ENCODE data around the gene AMOTL1. TPM values are rescaled to one million over a fixed set of nuclear protein-coding genes. Genes with fewer than 3 reads are reported as not detected.

AMOTL1 gene
- total RNA-seq, 1 donor from 2014 or later, result 32.6 TPM

DNA sequence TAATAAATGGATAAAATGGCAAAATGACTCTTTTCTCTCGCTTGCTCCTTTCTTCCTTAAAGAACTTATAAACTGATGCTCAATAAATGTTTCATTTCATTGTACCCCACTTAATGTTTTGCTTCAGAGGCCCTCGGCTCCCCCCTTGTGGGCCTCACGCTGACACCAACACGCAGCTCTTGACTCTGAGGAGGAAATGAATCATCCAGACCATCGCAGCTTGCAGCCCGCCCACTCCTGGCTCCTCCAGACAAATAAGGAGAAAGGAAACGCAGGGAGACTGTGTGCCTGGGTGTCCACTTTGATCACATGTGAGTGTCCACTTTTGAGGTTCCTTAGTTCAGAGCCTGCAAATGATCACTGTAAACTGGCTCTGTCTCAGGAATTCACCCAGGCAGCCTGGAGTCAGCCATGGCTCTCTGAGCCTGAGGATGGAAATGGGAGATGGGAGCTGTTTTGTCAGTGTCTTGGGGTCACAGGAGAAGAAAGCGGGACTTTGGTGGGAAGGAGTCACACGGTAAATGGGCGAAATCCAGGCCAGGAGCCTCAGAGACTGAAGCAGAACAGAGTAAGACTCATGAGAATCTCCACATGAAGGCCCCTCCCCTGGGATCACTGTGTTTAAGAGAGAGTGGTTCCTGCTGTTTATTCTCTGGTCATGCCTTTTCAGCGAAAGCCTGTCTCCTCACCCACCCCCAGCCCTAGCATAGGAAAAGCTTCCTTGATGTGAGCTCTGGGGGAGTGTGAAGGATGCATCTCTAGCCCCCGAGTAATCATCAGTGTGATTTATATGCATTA lies 108.7 kb downstream of the AMOTL1 start:
- Histone ChIP-seq H3K27ac (peak overlapping the region; percentile 54 to 72), H3K4me3 (no peak overlapping the region), H3K9me3 (no peaks in the 10 kb centered on the region), H3K4me1 (peaks cover 3 to 21% of the 10 kb centered on the region in 2 donors), H3K36me3 (peaks cover 19 to 42% of the 10 kb centered on the region in 2 donors), H3K27me3 (no peaks in the 10 kb centered on the region)
- intact Hi-C loops (cut with DNase I), result no loop called here
- DNase-seq (ENCODE audit: low spot score in 2 of 2), result peak; percentile 61 to 90
- TF ChIP-seq, protein P1, sequence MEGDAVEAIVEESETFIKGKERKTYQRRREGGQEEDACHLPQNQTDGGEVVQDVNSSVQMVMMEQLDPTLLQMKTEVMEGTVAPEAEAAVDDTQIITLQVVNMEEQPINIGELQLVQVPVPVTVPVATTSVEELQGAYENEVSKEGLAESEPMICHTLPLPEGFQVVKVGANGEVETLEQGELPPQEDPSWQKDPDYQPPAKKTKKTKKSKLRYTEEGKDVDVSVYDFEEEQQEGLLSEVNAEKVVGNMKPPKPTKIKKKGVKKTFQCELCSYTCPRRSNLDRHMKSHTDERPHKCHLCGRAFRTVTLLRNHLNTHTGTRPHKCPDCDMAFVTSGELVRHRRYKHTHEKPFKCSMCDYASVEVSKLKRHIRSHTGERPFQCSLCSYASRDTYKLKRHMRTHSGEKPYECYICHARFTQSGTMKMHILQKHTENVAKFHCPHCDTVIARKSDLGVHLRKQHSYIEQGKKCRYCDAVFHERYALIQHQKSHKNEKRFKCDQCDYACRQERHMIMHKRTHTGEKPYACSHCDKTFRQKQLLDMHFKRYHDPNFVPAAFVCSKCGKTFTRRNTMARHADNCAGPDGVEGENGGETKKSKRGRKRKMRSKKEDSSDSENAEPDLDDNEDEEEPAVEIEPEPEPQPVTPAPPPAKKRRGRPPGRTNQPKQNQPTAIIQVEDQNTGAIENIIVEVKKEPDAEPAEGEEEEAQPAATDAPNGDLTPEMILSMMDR (IDR thresholded peaks at IDR 0.05), result peak in 1 of 3 experiments; percentile 34

DNA sequence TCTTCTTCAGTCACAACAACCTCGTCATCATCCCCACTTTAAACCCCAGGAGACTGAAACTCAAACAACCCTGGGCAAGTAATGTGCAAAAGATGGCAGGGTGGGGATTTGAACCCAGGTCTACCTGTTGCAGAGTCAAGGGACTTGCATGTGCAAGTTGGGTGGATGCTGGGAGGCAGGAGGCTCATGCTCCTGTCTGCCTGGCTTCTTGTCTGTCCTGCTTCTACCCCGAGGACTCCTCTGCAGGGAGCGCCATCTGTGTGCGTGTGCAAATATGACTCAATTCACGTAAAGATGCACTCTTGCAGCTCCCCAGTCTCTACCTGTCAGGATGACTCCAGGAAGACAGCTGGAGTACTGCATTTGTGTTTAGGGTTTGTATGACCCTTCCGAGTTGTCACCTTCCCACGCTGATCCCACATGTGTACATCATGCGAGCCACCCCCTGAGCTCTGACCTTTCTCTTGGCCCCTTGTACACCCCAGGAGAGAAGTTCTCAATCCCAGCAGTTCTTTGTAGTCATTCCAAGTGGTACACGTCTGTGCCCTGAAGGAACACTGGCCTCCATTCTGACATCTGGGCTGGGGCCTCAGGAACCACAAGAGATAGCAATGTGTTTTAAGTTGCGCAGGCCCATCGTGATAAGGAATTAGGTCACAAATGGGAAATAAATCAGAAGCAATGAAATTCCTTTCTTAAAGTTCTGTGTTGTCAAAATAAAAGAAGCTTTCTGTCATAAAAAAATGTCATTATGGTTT lies 109.5 kb downstream of the AMOTL1 start:
- Histone ChIP-seq H3K4me3 (no peak overlapping the region), H3K36me3 (peaks cover 13 to 43% of the 10 kb centered on the region in 2 donors)
- intact Hi-C loops (cut with DNase I), result no loop called here

DNA sequence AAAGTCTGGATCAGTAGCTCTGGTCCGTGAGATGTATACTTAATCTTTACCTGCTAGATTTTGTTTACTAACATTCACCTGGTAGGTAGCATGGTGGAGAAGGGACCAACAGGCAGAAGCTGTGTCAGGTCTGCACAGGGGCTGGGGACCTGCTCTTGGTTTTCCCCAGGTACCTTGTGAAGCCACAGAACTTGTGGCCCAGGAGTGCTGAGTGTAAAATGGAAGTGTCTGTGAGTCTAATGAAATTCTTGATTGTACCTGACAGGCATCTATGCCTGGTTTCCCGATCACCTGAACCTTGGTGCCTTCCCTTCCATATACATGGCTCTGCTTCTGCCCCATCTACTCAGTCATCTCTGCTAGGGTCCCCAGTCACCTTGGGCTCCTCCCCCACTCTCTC lies 110.8 kb downstream of the AMOTL1 start:
- Histone ChIP-seq H3K36me3 (peaks cover 11 to 46% of the 10 kb centered on the region in 2 donors), H3K4me1 (peaks cover 3 to 16% of the 10 kb centered on the region in 2 donors), H3K27ac (no peak overlapping the region), H3K27me3 (no peaks in the 10 kb centered on the region), H3K9me3 (no peaks in the 10 kb centered on the region), H3K4me3 (no peak overlapping the region)
- DNase-seq (ENCODE audit: low spot score in 2 of 2), result no peak
- TF ChIP-seq, protein P1 (IDR thresholded peaks at IDR 0.05), result no peak
- intact Hi-C loops (cut with DNase I), result no loop called here

More for the DNA sequence above, 109.5 kb downstream of the AMOTL1 start:
- H3K9me3 ChIP-seq, result no peaks in the 10 kb centered on the region
- peak overlapping the region; percentile 54 to 72 for H3K27ac ChIP-seq
- no peak for DNase-seq (ENCODE audit: low spot score in 2 of 2)
- peaks cover 3 to 21% of the 10 kb centered on the region in 2 donors for H3K4me1 ChIP-seq
- TF ChIP-seq, protein P1 (IDR thresholded peaks at IDR 0.05), result no peak
- H3K27me3 ChIP-seq, result no peaks in the 10 kb centered on the region

DNA sequence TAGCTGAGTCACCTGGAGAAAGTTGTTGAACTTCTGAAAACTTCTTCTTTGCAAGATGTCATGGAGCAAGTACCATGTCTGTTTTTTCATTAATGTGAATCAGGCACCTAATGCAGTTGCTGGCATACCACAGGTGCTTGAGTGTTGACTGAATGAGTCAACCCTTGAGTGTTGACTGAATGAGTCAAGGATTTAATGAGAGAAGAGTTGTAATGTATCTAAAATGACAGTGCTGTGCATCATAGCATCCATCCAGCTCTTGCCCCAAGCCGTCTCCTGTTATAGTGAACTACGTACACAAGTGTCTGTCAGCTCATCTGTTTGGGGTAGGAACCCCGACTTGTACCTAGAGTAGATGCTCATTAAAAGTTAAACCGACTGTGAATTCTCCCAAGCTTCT lies 112.1 kb downstream of the AMOTL1 start:
- TF ChIP-seq, protein P1 (IDR thresholded peaks at IDR 0.05), result no peak

DNA sequence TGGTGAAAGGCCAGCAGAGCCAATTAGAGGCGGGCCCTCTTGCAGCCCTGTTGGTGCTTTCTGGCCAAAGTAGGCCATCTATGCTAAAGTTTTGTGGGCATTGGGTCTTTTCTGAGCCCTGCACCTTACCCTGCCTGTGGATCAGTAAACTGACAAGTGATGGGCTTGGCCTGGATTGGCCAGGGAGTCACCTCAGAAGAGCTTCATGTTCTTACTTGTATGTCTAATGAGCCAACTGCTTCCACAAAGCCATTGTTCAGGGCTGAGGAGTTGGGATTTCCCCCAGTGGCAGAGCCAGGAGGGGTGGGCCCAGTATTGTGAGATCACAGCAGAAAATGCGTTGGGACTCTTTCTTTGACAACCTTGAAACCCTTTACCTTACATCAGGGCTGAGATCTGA lies 114.8 kb downstream of the AMOTL1 start:
- no peak overlapping the region for H3K4me3 ChIP-seq
- no peak overlapping the region for H3K27ac ChIP-seq
- H3K36me3 ChIP-seq, result peaks cover 5 to 47% of the 10 kb centered on the region in 2 donors
- TF ChIP-seq, protein P1 (IDR thresholded peaks at IDR 0.05), result no peak
- no peaks in the 10 kb centered on the region for H3K27me3 ChIP-seq
- H3K9me3 ChIP-seq, result no peaks in the 10 kb centered on the region
- DNase-seq (ENCODE audit: low spot score in 2 of 2), result no peak
- intact Hi-C loops (cut with DNase I), result no loop called here
- no peaks in the 10 kb centered on the region for H3K4me1 ChIP-seq

More for the DNA sequence above, 112.1 kb downstream of the AMOTL1 start:
- Histone ChIP-seq H3K36me3 (peaks cover 11 to 56% of the 10 kb centered on the region in 2 donors), H3K27ac (no peak overlapping the region), H3K4me3 (no peak overlapping the region), H3K4me1 (peaks cover 3 to 10% of the 10 kb centered on the region in 2 donors), H3K9me3 (no peaks in the 10 kb centered on the region), H3K27me3 (no peaks in the 10 kb centered on the region)
- DNase-seq (ENCODE audit: low spot score in 2 of 2), result no peak
- intact Hi-C loops (cut with DNase I), result no loop called here
